Measurements from ENCODE around the gene CREBRF.

CREBRF gene

DNA sequence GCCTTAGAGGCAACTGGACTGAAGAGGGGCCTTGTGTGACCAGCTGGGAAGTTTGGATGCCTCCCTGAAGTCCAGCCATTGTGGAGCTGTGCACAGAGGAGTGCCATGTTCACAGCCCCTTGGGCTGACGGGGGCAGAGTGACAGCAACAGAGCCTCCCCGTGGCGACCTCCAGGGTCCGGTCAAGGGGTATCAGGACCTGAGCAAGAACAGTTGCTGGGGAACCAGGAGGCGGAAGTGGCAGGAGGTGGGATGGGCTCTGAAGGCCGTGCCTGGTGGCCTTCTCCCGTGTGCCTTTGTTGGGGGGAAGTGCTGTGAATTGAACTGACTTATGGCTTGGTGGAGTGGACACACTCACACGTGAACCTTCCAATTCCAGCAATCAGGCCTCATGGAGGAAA is 102.2 kb downstream of the CREBRF start:
- DNase-seq (ENCODE audit: low read depth) = no peak

DNA sequence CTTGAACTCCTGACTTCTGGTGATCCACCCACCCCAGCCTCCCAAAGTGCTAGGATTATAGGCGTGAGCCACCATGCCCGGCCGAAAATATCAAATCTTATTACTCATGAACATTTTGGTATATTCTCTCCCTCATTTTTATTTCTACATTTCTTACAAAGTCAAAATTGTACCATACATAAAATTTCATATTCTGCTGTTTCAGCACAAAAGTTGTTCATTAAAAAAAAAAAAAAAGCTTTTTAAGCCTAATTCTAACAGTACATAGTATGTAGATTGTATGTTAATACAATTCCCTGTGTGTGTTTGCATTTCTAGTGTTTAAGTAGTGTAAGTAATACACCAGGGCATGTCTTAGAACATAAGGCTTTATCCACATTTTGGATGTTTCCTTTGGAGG is 103.1 kb downstream of the CREBRF start:
- DNase-seq (ENCODE audit: low read depth) = no peak

DNA sequence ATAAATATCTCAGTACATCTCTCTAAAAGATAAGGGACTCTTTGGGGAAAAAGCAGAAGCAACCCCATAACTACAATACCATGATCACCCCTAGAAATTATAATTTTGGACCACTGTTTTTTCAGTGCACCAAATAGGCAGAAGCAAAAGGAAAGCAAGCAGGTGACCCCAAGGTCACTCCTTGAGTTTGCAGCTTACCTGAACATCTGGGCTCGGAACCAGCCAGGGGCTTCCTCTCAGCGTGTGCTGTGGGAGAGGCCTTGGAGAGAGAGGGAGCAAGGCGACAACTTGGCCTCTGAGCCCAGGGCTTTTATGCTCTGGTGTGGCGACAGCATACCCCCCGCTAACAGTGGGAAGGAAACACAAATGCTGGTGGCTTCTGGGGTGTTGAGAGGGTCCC is 105.0 kb downstream of the CREBRF start:
- no peak for DNase-seq (ENCODE audit: low read depth)

DNA sequence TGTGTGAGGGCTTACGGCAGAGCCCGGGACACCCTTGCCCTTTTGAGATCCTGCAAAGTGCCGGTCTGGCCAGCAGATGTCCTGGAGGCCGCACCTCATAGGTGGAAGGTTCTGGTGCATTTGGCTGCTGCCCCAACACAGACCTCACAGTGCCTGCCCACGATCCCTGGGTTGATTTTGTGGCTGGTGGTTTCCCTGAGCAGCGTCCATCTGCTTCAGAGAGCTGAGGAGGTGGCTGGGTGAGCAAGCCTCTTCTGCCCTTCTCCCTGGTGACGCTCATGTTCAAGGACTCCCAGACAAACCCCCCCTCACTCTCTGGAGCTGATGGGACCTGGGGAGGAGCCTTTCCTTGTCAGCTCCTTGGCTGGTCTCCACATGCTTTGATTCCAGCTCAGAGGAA is 107.1 kb downstream of the CREBRF start:
- no peak for DNase-seq (ENCODE audit: low read depth)

DNA sequence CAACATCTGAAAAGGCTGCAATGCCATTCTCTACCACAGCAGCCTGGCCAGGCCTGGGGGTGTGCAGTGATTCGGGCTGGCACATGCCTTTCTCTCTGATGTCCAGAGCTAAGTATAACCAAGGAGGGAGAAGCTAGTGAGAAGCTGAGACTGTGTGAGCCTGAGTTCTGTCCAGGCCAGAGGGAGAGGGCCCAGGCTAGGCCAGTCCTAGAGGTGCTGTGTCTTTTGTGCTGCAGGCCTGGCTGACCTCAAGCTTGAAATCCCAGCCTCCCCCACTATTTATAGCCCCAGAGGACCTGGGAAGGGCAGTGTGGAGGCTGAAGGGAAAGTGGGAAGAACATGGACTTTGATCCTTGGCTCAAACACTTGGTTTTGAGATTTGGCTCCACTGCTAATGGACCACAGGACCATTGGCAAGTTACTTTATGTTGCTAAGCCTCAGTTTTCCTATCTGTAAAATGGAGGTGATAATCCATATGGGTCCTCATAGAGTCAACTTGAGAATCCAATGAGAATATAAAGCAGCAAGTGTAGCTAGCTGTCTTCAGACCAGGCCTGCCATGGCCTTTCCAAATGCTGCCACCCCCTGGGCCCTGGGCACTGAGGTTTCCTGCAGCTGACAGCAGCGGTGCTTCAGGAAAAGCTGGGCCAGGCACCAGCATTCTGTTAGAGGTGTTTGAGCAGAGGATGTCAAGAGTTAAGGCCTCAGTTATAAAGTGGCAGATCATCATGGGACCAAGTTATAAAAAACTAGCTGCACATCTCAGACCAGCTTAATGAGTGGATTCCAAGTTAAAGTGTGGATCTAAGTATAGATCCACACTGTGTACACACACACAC is 109.2 kb downstream of the CREBRF start:
- DNase-seq (ENCODE audit: low read depth) = no peak

DNA sequence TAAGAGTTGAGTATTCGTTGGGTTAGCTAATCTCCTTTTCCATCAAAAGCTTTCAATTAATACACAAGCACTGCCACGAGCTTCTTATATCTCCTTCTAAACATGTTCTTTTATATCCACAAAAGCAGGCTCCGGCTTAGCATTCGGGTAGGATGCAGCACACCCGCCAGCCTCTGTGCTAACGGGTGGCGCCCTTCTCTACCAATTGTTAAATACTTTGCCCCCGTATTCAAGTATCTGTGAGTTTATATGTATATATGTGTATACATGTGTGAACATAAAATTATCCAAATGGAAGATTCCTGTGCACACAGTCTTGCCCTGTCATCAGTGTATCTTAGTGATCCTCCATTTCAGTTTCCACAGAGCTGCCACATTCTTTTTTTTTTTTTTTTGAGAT is 116.0 kb downstream of the CREBRF start:
- no peak for DNase-seq (ENCODE audit: low read depth)

DNA sequence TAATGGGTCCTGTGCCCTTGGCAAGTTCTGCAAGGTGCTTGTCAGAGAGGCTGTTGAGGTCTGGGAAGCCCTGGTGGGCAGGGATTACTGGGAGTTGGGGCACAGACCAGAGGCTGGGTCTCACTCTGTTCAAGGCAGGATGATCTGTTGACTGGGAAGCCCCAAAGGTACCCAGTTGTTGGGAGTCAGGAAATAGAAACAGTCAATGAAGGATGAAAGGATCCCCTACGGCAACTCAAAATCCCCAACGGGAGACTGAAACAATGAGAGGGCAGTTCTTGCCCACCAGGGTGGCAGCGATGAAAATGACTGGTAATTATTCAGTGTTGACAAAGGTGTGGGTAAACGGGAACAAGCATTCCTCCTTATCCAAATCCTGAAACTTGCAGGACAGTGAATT is 119.4 kb downstream of the CREBRF start:
- no peak for DNase-seq (ENCODE audit: low read depth)

DNA sequence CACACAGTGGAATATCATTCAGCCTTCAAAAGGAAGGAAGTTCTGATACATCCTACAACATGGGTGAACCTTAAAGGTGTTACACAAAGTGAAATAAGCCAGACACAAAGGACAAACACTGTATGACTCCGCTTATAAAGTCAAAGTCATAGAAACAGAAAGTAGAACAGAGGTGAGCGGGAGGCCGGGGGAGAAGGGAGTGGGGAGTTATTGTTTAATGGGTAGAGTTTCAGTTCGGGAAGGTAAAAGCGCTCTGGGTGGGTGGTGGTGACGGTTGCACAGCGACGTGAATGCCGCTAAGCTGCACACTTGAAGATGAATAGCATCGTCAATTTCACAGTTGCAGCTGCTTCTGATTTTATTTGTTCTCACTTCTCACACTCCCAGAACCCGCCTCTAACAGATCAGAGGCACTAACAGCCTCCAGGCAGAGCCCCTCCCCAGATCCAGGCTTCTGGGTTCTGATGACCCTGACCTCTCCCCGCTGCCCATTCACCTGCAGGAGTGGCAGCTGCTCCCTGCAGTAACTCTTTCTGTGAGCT is 122.3 kb downstream of the CREBRF start:
- no peak for DNase-seq (ENCODE audit: low read depth)

DNA sequence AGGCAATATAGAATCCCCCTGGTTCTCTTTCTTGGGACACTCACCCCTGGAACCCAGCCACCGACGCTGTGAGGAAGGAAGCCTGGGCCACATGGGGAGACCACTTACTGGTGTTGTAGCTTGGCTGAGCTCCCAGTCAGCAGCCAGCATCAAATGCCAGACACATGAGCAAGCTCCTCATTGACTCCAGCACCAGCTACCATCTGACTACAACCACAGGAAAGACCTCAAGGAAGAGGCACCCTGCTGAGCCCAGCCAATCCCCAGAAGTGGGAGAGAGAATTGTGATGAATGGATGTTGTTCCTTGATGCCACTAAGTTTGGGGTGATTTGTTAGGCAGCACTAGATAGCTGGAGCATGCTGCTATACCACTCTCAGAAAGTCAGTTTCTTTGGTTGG is 124.2 kb downstream of the CREBRF start:
- DNase-seq (ENCODE audit: low read depth) = no peak

DNA sequence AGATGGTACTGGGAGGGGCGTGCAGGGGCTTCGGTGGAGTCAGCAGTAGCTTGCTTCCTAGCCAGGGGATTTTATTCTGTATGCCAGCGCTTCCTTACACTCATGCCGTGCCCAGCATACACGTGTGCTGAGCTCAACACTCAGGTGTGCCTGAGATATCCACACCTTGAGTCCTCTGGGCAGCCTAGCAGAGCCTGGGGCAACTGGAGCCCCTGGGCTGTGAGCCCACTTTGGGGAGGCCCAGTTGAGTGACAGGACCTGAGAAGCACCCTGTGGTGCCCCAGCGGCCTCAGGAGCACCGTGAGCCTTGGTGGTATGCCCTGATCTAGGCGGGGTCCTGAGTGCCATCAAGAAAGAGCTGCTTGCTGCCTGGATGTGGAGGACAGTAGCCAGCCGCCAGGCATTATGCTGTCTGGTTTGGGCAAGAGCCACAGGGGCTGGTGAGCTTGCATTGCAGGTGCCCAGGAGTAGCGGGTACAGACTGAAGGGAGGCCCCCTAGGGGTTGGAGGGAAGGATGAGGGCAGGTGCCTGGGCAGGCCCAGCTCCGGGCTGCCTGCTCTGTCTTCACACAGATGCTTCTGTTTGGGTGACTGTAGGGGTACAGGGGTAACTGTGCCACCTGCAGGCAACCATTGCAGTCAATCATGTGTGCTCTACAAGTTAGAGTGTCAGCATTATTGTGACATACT is 131.0 kb downstream of the CREBRF start:
- DNase-seq (ENCODE audit: low read depth) = no peak

DNA sequence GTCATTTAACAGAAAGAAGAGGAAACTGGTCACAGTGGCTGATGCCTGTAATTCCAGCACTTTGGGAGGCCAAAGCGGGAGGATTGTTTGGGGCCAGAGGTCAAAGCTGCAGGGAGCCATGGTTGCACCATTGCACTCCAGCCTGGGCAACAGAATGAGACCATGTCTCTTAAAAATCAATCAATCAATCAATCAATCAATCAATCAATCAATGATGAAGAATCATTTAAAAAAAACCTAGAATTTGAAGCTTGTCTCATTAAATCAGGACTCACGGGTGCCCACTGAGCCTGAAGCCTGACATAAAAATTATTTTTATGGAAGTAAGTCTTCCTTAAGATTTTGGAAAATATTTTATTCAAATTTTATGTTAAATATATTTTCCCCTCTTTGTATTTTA is 132.1 kb downstream of the CREBRF start:
- DNase-seq (ENCODE audit: low read depth) = no peak

All from HS-27A (cell line).